Neural cell (in vitro differentiated cells): ENCODE data around the gene RAPGEF3. TPM values are rescaled to one million over a fixed set of nuclear protein-coding genes. Genes with fewer than 3 reads are reported as not detected.

ENCODE experiments used
- H2AFZ ChIP-seq: fragments of 200-600, 300-800 bp; sonication (generic), shearing (Covaris generic); 2 replicates; pipeline ENCODE4 v1.6.0; 2014; ENCODE audit warnings: low read depth, mild to moderate bottlenecking, antibody characterized with exemption, low read length, moderate library complexity
- H3F3A ChIP-seq: fragments of 200-600 bp; shearing (Covaris generic); 2 replicates; pipeline ENCODE4 v1.6.1; 2016; ENCODE audit warnings: mild to moderate bottlenecking, moderate library complexity, mixed read lengths, antibody characterized with exemption, low read length; ENCODE audit not compliant: insufficient read depth, poor library complexity, severe bottlenecking
- H3K27ac ChIP-seq: fragments of 200-600, 300-800 bp; sonication (generic), shearing (Covaris generic); 2 replicates; pipeline ENCODE4 v1.5.1; 2014; ENCODE audit warnings: mild to moderate bottlenecking, low read length, moderate library complexity
- H3K27me3 ChIP-seq: fragments of 300-800, 200-600 bp; sonication (generic), shearing (Covaris generic); 2 replicates; pipeline ENCODE4 v1.6.0; 2014; ENCODE audit warnings: mild to moderate bottlenecking, low read depth, low read length, moderate library complexity; ENCODE audit not compliant: insufficient read depth
- H3K36me3 ChIP-seq: fragments of 300-800, 200-600 bp; sonication (generic), shearing (Covaris generic); 2 replicates; pipeline ENCODE4 v1.5.1; 2014; ENCODE audit warnings: mild to moderate bottlenecking, antibody characterized with exemption, low read length, moderate library complexity; ENCODE audit not compliant: insufficient read depth
- H3K4me2 ChIP-seq: fragments of 300-800, 200-600 bp; sonication (generic), shearing (Covaris generic); 2 replicates; pipeline ENCODE4 v1.6.0; 2014; ENCODE audit warnings: mild to moderate bottlenecking, low read length
- H3K4me3 ChIP-seq: fragments of 300-800, 200-600 bp; sonication (generic), shearing (Covaris generic); 2 replicates; pipeline ENCODE4 v1.5.1; 2014; ENCODE audit warnings: mild to moderate bottlenecking, low read length, moderate library complexity
- H3K79me2 ChIP-seq: fragments of 200-600 bp; shearing (Covaris generic); replicated peaks from 2 replicates; pipeline ENCODE4 v1.6.0; 2014; ENCODE audit warnings: mild to moderate bottlenecking, low read length, moderate library complexity; ENCODE audit not compliant: insufficient read depth
- H3K9ac ChIP-seq: fragments of 300-800, 200-600 bp; sonication (generic), shearing (Covaris generic); 2 replicates; pipeline ENCODE4 v1.6.1; 2016; ENCODE audit warnings: mild to moderate bottlenecking, low read length, mixed read lengths
- H3K9me2 ChIP-seq: fragments of 200-600 bp; shearing (Covaris generic); 2 replicates; pipeline ENCODE4 v1.6.1; 2016; ENCODE audit warnings: mild to moderate bottlenecking, low read length, mixed read lengths; ENCODE audit not compliant: insufficient read depth
- H3K9me3 ChIP-seq: fragments of 200-600, 300-800 bp; sonication (generic), shearing (Covaris generic); 2 replicates; pipeline ENCODE4 v1.6.1; 2016; ENCODE audit warnings: mild to moderate bottlenecking, mixed run types, low read length, moderate library complexity, mixed read lengths
- H4K20me1 ChIP-seq: fragments of 200-600 bp; shearing (Covaris generic); 2 replicates; pipeline ENCODE4 v1.6.1; 2016; ENCODE audit warnings: mild to moderate bottlenecking, mixed run types; ENCODE audit not compliant: insufficient read depth
- CTCF ChIP-seq: fragments of 450-650 bp; IDR thresholded peaks from 2 replicates; pipeline ENCODE4 v1.5.1; 2014; ENCODE audit warnings: antibody characterized with exemption, mild to moderate bottlenecking, moderate library complexity; ENCODE audit not compliant: poor library complexity, severe bottlenecking
- EP300 ChIP-seq: fragments of 450-650 bp; conservative IDR thresholded peaks from 2 replicates; pipeline ENCODE4 v1.6.1; 2014; ENCODE audit warnings: antibody characterized with exemption, mild to moderate bottlenecking, moderate library complexity; ENCODE audit not compliant: poor library complexity, severe bottlenecking
- EZH2 ChIP-seq: fragments of 200-600, 300-800 bp; shearing (Covaris generic), sonication (generic); IDR thresholded peaks from 2 replicates; pipeline ENCODE4 v1.6.1; 2014; ENCODE audit warnings: antibody characterized with exemption, low read length, borderline replicate concordance, mild to moderate bottlenecking; ENCODE audit not compliant: insufficient read depth, poor library complexity, severe bottlenecking
- MXI1 ChIP-seq: fragments of 450-650 bp; conservative IDR thresholded peaks from 2 replicates; pipeline ENCODE4 v1.6.1; 2014; ENCODE audit warnings: antibody characterized with exemption, mild to moderate bottlenecking; ENCODE audit not compliant: poor library complexity, severe bottlenecking
- POLR2AphosphoS5 ChIP-seq: IDR thresholded peaks from 2 replicates; pipeline ENCODE4 v1.6.1; 2012
- RAD21 ChIP-seq: fragments of 450-650 bp; conservative IDR thresholded peaks from 2 replicates; pipeline ENCODE4 v1.6.1; 2014; ENCODE audit warnings: antibody characterized with exemption, mild to moderate bottlenecking, moderate library complexity
- REST ChIP-seq: IDR thresholded peaks from 2 replicates; pipeline ENCODE4 v1.6.1; 2012; ENCODE audit warnings: borderline replicate concordance
- SMC3 ChIP-seq: fragments of 450-650 bp; conservative IDR thresholded peaks from 2 replicates; pipeline ENCODE4 v1.6.1; 2014; ENCODE audit warnings: antibody characterized with exemption, mild to moderate bottlenecking, moderate library complexity; ENCODE audit not compliant: poor library complexity
- TAF1 ChIP-seq: IDR thresholded peaks from 2 replicates; pipeline ENCODE4 v1.6.1; 2012; ENCODE audit warnings: low read depth
- polyA plus RNA-seq: library from polyadenylated mRNA; depleted of rRNA; stranded (reverse); fragments of >200 nt; gene quantifications from 2 replicates; pipeline ENCODE4 v1.2.3, GENCODE V29; 2014

The RAPGEF3 gene
- polyA plus RNA-seq, 1 donor from 2014 or later = 1.5 TPM

- H3K9ac ChIP-seq = no peak overlapping the region
- no peaks in the 10 kb centered on the region for H3K9me2 ChIP-seq
- H3K27me3 ChIP-seq = no peaks in the 10 kb centered on the region
- no peak overlapping the region for H2AFZ ChIP-seq
- no peaks in the 10 kb centered on the region for H3K9me3 ChIP-seq
- H3F3A ChIP-seq = no peaks in the 10 kb centered on the region
- H3K27ac ChIP-seq = no peak overlapping the region
- TF ChIP-seq POLR2AphosphoS5 (no peak), SMC3 (no peak), EZH2 (no peak), RAD21 (no peak), TAF1 (no peak), CTCF (no peak), EP300 (no peak), REST (no peak), MXI1 (no peak)
- H3K4me2 ChIP-seq = no peak overlapping the region
- H3K36me3 ChIP-seq = no peaks in the 10 kb centered on the region
- H3K79me2 ChIP-seq = peaks cover under 1% of the 10 kb centered on the region
- H4K20me1 ChIP-seq = no peaks in the 10 kb centered on the region
- H3K4me3 ChIP-seq = no peak overlapping the region
Observed at GRCh38 chr12:47710278-47710677, 48.4 kb downstream of the RAPGEF3 start.

- Histone ChIP-seq H3K9me2 (no peaks in the 10 kb centered on the region), H3K79me2 (peaks cover 7% of the 10 kb centered on the region), H3K27me3 (no peaks in the 10 kb centered on the region), H2AFZ (no peak overlapping the region), H4K20me1 (no peaks in the 10 kb centered on the region), H3F3A (no peaks in the 10 kb centered on the region), H3K27ac (no peak overlapping the region), H3K4me3 (no peak overlapping the region), H3K9me3 (no peaks in the 10 kb centered on the region), H3K9ac (no peak overlapping the region), H3K4me2 (no peak overlapping the region), H3K36me3 (no peaks in the 10 kb centered on the region)
- TF ChIP-seq EZH2 = no peak
- TF ChIP-seq SMC3 = no peak
- TF ChIP-seq TAF1 = no peak
- TF ChIP-seq REST = no peak
Observed at GRCh38 chr12:47709671-47710070, 49.0 kb downstream of the RAPGEF3 start.
